Endothelial cell of umbilical vein (primary cell): Measurements from ENCODE around the gene NAA16. TPM values are rescaled to one million over a fixed set of nuclear protein-coding genes. Genes with fewer than 3 reads are reported as not detected.

Experiments used
- BruUV-seq: library from RNA; stranded (reverse); fragments of 400-500 nt; replicated peaks from 2 replicates; lab custom pipeline; 2021; lab: Mats Ljungman, UMichigan
- CTCF ChIA-PET: fragments of 300-600, 350-600 bp; sonication (Branson Sonifier 250); formaldehyde crosslinking; loops from one replicate; lab custom pipeline; 2021; ENCODE audit warnings: antibody characterized with exemption, inconsistent platforms; lab: Charles Lee
- POLR2A ChIA-PET: fragments of 300-600, 350-600 bp; sonication (Branson Sonifier 250); formaldehyde crosslinking; loops from one replicate; lab custom pipeline; 2021; ENCODE audit warnings: antibody characterized with exemption, inconsistent platforms; lab: Charles Lee
- DNase-seq: peaks from one replicate; pipeline ENCODE4 v3.0.0-alpha.2; 2011; ENCODE audit warnings: low read depth, low spot score
- FAIRE-seq: peaks from 2 replicates; lab custom pipeline; 2011; peaks lifted over from hg19 to GRCh38; lab: Jason Lieb, UNC
- H2AFZ ChIP-seq: 2 replicates; pipeline ENCODE4 v1.6.0; 2012; ENCODE audit warnings: low read depth, low read length, control low read depth, inconsistent platforms
- H3K27ac ChIP-seq: 2 replicates; pipeline ENCODE4 v1.5.1; 2011; ENCODE audit warnings: low read depth, mild to moderate bottlenecking, control low read depth, low read length, moderate library complexity; ENCODE audit not compliant: insufficient read depth
- H3K27me3 ChIP-seq, 2 experiments: 2 replicates each; pipeline versions ENCODE4 v1.6.0 to v1.6.1; 2011; ENCODE audit warnings: low read length in 2 of 2, mixed read lengths in 1 of 2; ENCODE audit not compliant: control insufficient read depth in 2 of 2, insufficient read depth in 2 of 2
- H3K36me3 ChIP-seq, 2 experiments: 2 replicates in 1 of 2; 3 replicates in 1 of 2; pipeline ENCODE4 v1.5.1; 2011; ENCODE audit warnings: low read length in 2 of 2, mild to moderate bottlenecking in 1 of 2, moderate library complexity in 1 of 2; ENCODE audit not compliant: control insufficient read depth in 2 of 2, insufficient read depth in 2 of 2; ENCODE audit errors: extremely low read depth in 1 of 2
- H3K4me1 ChIP-seq: 3 replicates; pipeline ENCODE4 v1.5.1; 2011; ENCODE audit warnings: mild to moderate bottlenecking, low read length; ENCODE audit not compliant: control insufficient read depth, insufficient read depth; ENCODE audit errors: extremely low read depth
- H3K4me2 ChIP-seq: 2 replicates; pipeline ENCODE4 v1.6.1; 2011; ENCODE audit warnings: low read length, control low read depth, mixed read lengths; ENCODE audit not compliant: insufficient read depth
- H3K4me3 ChIP-seq, 3 experiments: fragments of 200-600 bp in 1 of 3; sonication (generic), shearing (Covaris generic) in 1 of 3; replicated peaks in 1 of 3; 2 replicates each; pipeline ENCODE4 v1.5.1; 2011 to 2016; ENCODE audit warnings: control low read depth in 3 of 3, low read length in 3 of 3, mild to moderate bottlenecking in 2 of 3, inconsistent platforms in 1 of 3, low read depth in 1 of 3, moderate library complexity in 1 of 3; ENCODE audit not compliant: insufficient read depth in 1 of 3
- H3K79me2 ChIP-seq: 2 replicates; pipeline ENCODE4 v1.6.0; 2012; ENCODE audit warnings: low read length, inconsistent platforms; ENCODE audit not compliant: control insufficient read depth, insufficient read depth
- H3K9ac ChIP-seq: replicated peaks from 2 replicates; pipeline ENCODE3; 2011; ENCODE audit warnings: low read length, control low read depth; ENCODE audit not compliant: insufficient read depth; ENCODE audit errors: extremely low read depth
- H3K9me1 ChIP-seq: replicated peaks from 3 replicates; pipeline ENCODE4 v1.6.0; 2011; ENCODE audit warnings: mild to moderate bottlenecking, low read length; ENCODE audit not compliant: control insufficient read depth, insufficient read depth; ENCODE audit errors: extremely low read depth
- H3K9me3 ChIP-seq: replicated peaks from 2 replicates; pipeline ENCODE4 v1.5.1; 2012; ENCODE audit warnings: low read length, inconsistent platforms; ENCODE audit not compliant: control insufficient read depth, insufficient read depth
- H4K20me1 ChIP-seq: replicated peaks from 2 replicates; pipeline ENCODE3; 2011; ENCODE audit warnings: mild to moderate bottlenecking, low read length; ENCODE audit not compliant: control insufficient read depth, insufficient read depth; ENCODE audit errors: extremely low read depth
- CTCF ChIP-seq, 2 donors: IDR thresholded peaks; 1 replicate in 1 of 2; 2 replicates in 1 of 2; pipeline ENCODE4 v1.5.1; 2011; ENCODE audit warnings: low read length in 2 of 2, mild to moderate bottlenecking in 2 of 2, moderate library complexity in 2 of 2, control low read depth in 1 of 2, inconsistent platforms in 1 of 2, low read depth in 1 of 2; ENCODE audit not compliant: insufficient read depth in 1 of 2; ENCODE audit errors: extremely low read depth in 1 of 2
- EZH2 ChIP-seq: IDR thresholded peaks from 2 replicates; pipeline ENCODE4 v1.6.1; 2012; ENCODE audit warnings: borderline replicate concordance, low read depth, mild to moderate bottlenecking, moderate library complexity, low read length, inconsistent platforms; ENCODE audit not compliant: severe bottlenecking
- FOS ChIP-seq: IDR thresholded peaks from 2 replicates; pipeline ENCODE4 v1.6.1; 2011; ENCODE audit warnings: mild to moderate bottlenecking, low read length, moderate library complexity, borderline replicate concordance; ENCODE audit not compliant: insufficient read depth
- GATA2 ChIP-seq: IDR thresholded peaks from 2 replicates; pipeline ENCODE4 v1.7.0; 2011; ENCODE audit warnings: low read depth, mild to moderate bottlenecking, moderate library complexity, mixed read lengths, low read length; ENCODE audit not compliant: insufficient read length, insufficient read depth
- JUN ChIP-seq: IDR thresholded peaks from 2 replicates; pipeline ENCODE4 v1.6.1; 2011; ENCODE audit warnings: borderline replicate concordance, low read depth; ENCODE audit not compliant: insufficient read length, insufficient read depth
- MAX ChIP-seq: IDR thresholded peaks from 2 replicates; pipeline ENCODE4 v1.6.1; 2011; ENCODE audit not compliant: insufficient read depth, insufficient read length
- MYC ChIP-seq: IDR thresholded peaks from one replicate; pipeline ENCODE4 v1.6.1; 2011; ENCODE audit warnings: mild to moderate bottlenecking, low read depth, low read length
- POLR2A ChIP-seq: IDR thresholded peaks from 2 replicates; pipeline ENCODE4 v1.6.1; 2012; ENCODE audit warnings: low read depth, mild to moderate bottlenecking, control low read depth, low read length
- dilution Hi-C: fragments of 300-500 bp; cut with MboI; formaldehyde crosslinking; loops from one replicate; pipeline ENCODE4 v1.15.0; 2019; ENCODE audit warnings: low sequenced_read_pairs; ENCODE audit not compliant: extremely low pct_ligation_motif_present
- intact Hi-C: fragments of 100-400 bp; cut with micrococcal nuclease; formaldehyde crosslinking; loops from one replicate; pipeline ENCODE4 v1.10.0; 2022
- polyA plus RNA-seq, 4 experiments: library from polyadenylated mRNA; depleted of rRNA in 3 of 4; stranded (reverse) in 3 of 4; unstranded in 1 of 4; fragments of >200 nt; gene quantifications; 2 replicates each; pipeline versions ENCODE4 v1.2.1 to v1.2.3, GENCODE V29; 2011 to 2012; ENCODE audit warnings: missing spikeins in 1 of 4
- total RNA-seq: library from RNA; stranded (reverse); gene quantifications from 2 replicates; pipeline ENCODE4 v1.2.3, GENCODE V29; 2021

The NAA16 gene
- total and polyA plus RNA-seq, 2 donors (not counting 3 experiments of a cell fraction or from before 2014, with no cell fraction given), result 8.6 to 26.1 TPM

GRCh38 chr13:41394166-41394565, 83.1 kb downstream of the NAA16 start:
- Histone ChIP-seq H3K4me1 (no peaks in the 10 kb centered on the region), H3K4me3 (no peak overlapping the region), H3K9me3 (no peaks in the 10 kb centered on the region), H3K9ac (no peak overlapping the region), H3K27me3 (peaks cover 2 to 4% of the 10 kb centered on the region in 2 experiments), H4K20me1 (no peaks in the 10 kb centered on the region), H2AFZ (no peak overlapping the region), H3K27ac (no peak overlapping the region), H3K79me2 (no peaks in the 10 kb centered on the region), H3K9me1 (no peaks in the 10 kb centered on the region), H3K36me3 (no peaks in the 10 kb centered on the region), H3K4me2 (no peak overlapping the region)
- intact Hi-C loops (no loop called here), dilution Hi-C loops (no loop called here)
- ChIA-PET POLR2A (no interaction called here), CTCF (no interaction called here)
- TF ChIP-seq EZH2, result no peak
- TF ChIP-seq GATA2, result no peak
- no peak for TF ChIP-seq CTCF (IDR thresholded peaks at IDR 0.05; ENCODE audit: extremely low read depth in 1 of 2, insufficient read depth in 1 of 2, low read depth in 1 of 2, low read length in 2 of 2)
- no TSS peak for BruUV-seq
- DNase-seq (no peak), FAIRE-seq (no peak)

GRCh38 chr13:41398494-41399170, 87.6 kb downstream of the NAA16 start:
- H3K9me1 ChIP-seq, result no peaks in the 10 kb centered on the region
- no peak overlapping the region for H2AFZ ChIP-seq
- no peaks in the 10 kb centered on the region for H3K79me2 ChIP-seq
- intact Hi-C loops (no loop called here), dilution Hi-C loops (no loop called here)
- FAIRE-seq (peak; percentile 26), DNase-seq (no peak)
- ChIA-PET POLR2A (interaction anchor here (0.5 kb wide), 1 partner anchor 48 kb away, joined by 4 read pairs; no protein-coding TSS in a partner anchor), CTCF (interaction anchor here (1.1 kb wide), 1 partner anchor 254 kb away, joined by 5 read pairs; no protein-coding TSS in a partner anchor)
- no peak overlapping the region for H3K9ac ChIP-seq
- no peak overlapping the region for H3K4me2 ChIP-seq
- H3K4me1 ChIP-seq, result no peaks in the 10 kb centered on the region
- no peak overlapping the region for H3K4me3 ChIP-seq
- BruUV-seq, result no TSS peak
- H3K36me3 ChIP-seq, result no peaks in the 10 kb centered on the region
- TF ChIP-seq EZH2, result no peak
- TF ChIP-seq MAX, result no peak
- TF ChIP-seq MYC, result no peak
- TF ChIP-seq FOS, result no peak
- no peak for TF ChIP-seq CTCF (IDR thresholded peaks at IDR 0.05; ENCODE audit: extremely low read depth in 1 of 2, insufficient read depth in 1 of 2, low read depth in 1 of 2, low read length in 2 of 2)
- TF ChIP-seq JUN, result no peak
- TF ChIP-seq POLR2A, result no peak
- H3K27me3 ChIP-seq, result peaks cover 2 to 4% of the 10 kb centered on the region in 2 experiments
- H3K27ac ChIP-seq, result no peak overlapping the region
- H4K20me1 ChIP-seq, result no peaks in the 10 kb centered on the region
- H3K9me3 ChIP-seq, result no peaks in the 10 kb centered on the region
